HG03520 (cell line): Measurements from ENCODE around the gene DSTN.

Experiments used
- ATAC-seq: cut with Tn5 transposase; IDR thresholded peaks from one replicate; pipeline ENCODE4 v1.9.1; 2021; ENCODE audit warnings: mild to moderate bottlenecking, moderate library complexity; ENCODE audit not compliant: unreplicated experiment

DSTN gene

DNA sequence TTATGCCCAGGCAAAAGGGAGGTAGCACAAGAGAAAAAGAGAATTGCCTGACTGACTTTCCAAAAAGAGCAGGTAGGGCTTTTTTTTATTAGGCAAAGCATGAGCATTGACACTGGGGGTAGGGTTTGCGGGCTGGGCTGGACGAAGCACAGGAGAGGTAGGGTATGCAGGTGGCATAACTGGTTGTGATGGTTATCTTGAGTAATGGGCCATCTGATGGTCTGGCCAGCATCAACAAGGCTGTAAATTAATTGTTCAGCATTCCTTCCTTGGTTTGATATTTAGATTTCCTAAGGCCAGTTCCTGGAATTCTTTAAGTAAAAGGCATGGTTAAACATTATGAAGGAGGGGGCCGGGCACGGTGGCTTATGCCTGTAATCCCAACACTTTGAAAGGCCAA, 24.7 kb upstream of the DSTN start:
- ATAC-seq = no peak

DNA sequence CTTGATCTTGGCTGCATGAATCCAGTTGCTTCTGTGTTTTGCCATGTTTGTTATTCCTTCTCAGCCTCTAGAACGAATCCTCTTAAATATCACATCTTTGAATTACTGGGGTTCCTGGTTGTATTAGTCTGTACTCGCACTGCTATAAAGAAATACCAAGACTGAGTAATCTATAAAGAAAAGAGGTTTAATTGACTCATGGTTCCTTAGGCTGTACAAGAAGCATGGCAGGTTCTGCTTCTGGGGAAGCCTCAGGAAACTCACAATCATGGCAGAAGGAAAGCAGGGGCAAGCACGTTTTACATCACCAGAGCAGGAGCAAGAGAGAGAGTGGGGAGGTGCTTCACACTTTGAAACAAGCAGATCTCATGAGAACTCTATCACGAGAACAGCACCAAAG, 20.7 kb upstream of the DSTN start:
- ATAC-seq = no peak

DNA sequence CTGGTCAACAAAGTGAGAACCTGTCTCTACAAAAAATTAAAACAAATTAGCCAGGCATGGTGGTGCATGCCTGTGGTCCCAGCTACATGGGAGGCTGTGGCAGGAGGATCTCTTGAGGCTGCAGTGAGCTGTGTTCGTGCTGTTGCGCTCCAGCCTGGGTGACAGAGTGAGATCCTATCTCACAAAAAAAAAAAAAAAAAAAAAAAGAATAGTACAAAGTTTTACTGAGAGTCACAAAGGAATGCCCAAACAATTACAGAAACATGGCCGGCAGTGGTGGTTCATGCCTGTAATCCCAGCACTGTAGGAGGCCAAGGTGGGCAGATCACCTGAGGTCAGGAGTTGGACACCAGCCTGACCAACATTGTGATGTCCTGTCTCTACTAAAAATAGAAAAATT, 14.8 kb upstream of the DSTN start:
- ATAC-seq = no peak

DNA sequence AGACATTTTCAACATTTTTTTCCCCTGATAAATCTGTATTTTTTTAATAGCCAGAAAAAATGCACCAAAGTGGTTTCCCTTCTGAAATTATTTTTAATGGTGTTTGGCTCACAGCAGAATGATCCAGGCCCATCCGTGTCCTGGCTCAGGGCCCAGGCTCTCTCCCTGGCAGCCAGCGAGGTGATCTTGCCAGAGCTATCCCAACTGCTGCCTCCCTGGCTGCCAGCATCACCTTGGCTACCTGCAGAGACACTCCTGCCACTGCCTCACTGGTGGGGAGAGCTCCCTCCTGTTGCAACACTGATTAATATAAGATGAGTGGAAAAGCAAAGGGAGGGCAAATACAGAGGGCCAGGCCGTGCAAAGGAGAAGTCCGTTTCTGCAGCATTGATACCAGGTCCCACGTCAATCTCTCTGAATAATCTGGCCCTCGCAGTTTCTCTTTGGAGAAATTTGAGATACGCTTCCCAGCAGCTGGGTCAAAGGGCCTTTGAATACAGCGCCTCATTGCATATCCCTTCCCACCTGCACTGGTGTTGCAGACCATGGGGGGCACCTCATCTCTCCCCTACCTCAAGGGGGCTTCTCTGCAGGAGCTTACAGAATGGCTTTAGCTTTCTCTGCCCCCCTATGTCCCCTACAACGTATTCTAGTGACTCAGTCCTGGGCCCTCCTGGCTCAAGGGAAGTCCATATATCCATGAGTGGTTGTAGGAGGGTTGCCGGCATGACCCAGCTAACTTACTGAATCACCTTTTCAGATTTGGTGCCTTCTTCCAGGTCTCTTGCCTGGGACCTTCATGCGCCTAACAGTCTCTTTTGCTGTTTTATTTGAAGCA, 12.8 kb upstream of the DSTN start:
- ATAC-seq = no peak

DNA sequence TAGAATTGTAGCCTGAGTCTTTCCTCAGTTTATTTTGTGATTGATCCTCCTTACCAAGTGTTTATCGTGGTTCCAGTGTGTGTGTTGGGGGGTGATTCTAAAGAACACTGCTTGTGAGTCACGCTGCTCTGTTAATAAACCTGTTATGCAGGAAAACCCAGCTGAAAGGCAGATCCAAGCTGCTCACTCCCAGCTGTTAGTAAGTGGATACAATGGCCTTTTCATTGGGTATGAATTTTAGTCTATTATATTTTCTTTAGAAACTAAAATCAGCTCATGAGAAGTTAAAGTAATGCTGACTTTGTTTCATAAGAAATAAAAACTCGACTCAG, 12.2 kb upstream of the DSTN start:
- no peak for ATAC-seq

DNA sequence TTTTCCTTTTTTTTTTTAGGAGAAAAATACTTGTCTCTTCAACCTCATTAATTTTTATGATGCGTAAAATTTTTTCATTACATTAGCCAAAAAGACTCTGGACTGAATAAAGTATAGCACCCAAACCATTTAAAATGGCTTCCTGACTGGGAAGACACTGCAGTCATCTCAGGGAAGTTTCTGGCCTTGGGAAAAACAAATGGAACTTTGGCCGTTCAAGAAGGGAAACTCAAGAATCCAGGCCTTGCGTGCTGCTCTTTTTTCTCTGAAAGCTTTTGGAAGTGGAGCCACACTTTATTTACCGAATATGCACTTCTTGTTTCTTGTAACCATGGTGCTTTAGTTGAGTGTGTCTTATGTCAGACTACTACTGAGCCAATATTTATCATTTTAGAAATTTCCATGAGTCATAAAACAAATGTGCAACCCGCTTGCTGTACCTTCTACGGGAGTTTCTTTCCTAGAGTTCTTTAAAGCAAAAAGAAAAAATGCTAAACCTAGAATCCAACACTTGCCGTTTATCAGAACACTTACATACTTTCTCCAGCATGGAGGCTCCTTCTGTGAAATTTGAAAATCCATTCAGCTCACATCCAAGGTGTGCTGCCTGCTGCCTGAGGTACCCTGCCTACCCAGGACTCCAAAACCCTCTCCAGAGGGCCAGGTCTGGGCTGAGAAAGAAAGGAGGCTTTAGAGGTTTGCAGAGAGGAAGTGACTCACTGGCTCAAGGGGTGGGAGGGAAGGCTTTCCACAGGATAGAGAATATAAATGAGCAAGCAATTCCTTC, 11.5 kb upstream of the DSTN start:
- no peak for ATAC-seq

DNA sequence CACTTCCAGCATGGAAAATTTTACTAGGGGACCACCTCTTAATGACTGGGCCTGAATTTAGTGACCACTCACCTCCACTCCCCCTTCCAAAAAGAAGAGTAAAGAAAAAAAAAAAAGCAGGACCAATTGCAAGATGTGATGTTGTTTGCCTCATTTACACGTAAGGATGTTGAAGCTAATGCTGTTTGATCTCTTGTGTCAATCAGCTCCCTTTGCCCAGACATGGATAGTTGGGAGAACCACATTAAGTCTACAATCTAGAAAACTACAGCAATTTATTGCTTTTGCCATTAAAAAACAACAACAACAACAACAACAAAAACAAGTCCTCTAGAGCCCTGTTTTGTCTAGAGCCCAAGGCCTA, 11.0 kb upstream of the DSTN start:
- no peak for ATAC-seq

DNA sequence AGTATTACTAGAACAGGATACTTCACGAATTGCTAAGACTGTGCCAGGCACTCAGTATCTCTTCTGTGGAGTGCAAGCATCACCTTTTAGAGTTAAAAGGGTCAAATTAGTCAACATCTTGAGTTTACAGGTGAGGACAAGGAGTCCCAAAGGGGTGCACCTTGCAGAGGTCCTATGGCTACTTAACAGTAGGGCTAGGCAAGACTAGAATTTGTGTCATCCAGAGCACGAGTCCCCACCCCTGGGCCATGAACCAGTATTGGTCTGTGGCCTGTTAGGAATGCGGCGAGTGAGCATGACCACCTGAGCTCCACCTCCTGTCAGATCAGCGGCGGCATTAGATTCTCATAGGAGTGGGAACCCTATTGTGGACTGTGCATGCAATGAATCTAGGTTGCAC, 10.5 kb upstream of the DSTN start:
- no peak for ATAC-seq

DNA sequence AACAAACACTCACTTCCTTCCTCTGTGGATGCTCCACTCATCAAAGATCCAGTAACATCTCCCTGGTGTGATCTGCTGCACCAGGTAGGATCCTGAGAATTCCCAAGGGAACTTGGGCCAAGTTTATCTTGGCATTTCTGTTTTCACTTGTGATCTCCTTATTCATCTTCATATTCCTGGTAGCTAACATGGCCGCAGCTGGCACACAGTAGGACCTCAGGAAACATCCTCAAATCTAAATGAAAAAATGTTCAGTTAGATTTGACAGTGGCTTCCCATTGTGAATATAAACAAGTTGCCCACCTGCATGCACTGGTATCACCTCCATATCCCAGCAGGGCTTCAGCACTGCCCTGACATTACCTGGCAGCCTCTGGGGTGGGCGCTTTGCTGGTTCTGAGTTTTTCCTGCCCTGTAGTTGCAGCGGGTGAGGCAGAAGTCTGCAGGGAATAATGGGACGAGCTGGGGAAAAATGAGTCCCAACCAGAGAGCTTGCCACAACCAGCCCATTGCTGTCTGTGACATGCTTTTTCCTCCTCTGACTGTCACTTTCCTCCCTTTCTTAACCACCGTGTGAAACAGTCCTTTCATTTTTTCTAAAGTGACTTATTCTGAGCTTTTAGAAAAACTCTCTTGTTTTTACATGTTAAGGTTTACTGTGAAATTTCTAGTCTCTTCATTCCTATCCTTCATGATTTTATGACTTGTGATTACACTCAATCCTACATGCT, 9.4 kb upstream of the DSTN start:
- ATAC-seq = no peak

DNA sequence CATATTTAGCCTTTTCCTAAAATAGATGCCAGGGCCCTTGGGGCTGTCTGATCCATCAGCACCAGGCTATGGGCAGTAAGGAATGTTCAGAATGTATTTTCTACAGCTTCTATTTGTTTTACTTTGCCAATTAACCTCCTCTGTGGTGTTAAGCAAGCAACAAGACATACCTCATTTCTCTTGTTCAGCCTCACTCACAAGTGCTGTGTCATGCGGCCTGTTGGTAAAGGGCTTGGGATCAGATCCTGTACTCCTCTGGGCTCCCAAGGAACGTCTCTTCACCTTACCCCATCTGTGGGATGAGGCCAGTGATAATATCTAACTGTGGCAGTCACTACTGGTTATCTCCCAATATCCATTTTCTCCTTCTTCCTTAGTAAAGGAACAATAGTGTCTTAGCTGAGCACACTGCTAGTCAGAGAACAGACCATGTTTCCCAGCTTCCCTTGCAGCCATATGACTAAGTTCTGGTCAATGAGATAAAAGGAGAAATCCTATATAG, 7.0 kb upstream of the DSTN start:
- ATAC-seq = no peak

DNA sequence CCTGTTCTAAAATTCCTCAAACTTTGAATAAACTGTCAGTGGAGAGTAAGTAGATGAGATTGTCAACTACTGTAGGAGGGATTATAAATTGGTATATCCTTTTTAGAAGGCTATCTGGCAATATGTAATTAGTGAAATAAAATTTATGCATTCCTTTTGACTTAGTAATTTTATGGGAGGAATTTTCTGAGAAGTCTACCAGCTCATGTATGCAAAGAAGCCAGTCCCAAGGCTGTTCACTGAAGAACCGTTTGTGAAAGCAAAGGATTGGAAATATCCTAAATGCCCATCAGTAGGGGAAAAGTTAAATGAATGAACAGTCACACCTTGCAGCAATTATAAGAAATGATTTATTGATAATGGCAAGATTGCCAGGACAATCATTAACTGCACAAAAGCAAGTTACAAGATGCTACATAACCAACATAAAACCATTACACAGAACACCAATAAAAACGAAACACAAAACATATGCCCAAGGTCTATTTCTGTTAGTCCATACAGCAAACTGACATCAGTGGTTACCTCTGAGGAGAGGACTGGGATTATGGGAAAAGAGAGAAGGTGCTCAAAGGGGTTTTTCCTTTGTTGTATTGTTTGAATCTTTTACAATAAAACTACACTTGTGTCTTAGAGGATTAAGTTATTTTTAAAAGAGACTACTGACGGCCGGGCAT, 4.6 kb upstream of the DSTN start:
- no peak for ATAC-seq

DNA sequence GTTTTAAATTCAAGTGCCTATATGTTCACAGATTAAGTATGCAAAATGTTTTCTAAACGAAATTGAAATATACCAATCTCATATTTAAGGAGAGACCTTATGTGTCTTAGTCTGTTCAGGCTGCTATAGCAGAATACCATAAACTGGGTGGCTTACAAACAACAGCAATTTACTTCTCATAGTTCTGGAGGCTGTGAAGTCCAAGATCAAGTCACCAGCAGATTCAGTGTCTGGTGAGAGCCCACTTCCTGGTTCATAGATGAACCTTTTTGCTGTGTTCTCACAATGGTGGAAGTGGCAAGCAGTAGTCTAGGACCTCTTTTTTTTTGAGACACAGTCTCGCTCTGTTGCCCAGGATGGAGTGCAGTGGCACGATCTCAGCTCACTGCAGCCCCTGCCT, 3.5 kb upstream of the DSTN start:
- ATAC-seq = no peak

DNA sequence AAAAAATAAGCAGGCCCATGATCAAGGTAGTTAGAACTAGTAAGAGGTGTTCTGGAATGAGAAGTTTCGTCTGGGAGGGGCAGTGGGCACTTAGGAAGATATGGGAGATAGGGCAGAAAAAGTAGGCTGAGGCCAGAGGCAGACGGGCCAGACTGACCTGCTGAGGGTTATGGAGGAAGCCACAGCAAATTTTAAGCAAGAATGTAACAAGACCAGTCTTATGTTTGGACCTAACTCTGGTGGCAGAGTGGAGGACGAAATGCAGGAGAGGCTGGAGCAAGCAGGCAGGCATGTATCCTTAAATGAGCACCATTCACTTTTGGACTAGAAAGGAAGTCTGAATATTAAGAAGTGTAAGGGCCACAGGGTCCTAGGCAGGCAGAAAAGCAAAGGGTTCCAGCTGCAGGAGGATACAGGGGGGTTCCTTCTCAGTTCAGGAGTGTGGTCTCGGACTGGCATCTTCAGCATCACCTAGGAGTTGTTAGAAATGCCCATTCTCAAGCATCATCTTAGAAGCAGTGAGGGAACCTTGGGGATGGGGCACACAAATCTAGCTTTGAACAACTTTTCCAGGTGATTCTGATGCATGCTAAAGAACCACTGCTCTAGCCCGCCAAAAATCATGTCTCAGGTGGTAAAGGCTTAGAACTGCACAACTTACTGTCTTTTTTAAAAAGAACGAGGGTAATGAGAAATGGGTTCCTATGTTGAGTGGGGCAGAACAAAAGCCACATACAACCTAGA, 1.7 kb upstream of the DSTN start:
- ATAC-seq = no peak

DNA sequence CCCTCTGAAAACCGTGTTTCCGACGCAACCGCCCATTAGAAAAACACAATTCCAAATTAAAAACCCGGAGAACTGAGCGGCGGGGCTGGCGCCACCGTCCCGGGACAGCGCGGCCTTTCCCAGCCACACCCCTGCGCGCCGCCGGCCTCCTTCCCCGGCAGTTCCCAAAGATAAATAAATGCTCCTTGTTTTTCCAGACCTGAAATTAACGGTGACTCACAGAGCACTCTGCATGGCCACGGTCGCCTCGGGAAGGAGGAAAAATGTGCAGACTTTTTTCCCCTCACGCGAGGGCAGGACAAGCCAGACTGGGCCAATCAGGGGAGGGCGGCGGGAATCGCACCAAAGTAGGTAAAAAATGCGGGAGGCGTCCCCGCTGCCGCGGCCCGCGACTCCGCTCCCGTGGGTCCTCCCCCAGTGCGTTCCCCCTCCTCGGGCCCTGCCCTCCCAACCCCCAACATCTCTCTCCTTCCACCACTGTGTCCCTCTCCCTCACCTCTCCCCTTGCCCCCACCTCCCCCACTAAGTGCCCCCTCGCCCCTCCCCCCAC, 828 bp upstream of the DSTN start:
- ATAC-seq = no peak

DNA sequence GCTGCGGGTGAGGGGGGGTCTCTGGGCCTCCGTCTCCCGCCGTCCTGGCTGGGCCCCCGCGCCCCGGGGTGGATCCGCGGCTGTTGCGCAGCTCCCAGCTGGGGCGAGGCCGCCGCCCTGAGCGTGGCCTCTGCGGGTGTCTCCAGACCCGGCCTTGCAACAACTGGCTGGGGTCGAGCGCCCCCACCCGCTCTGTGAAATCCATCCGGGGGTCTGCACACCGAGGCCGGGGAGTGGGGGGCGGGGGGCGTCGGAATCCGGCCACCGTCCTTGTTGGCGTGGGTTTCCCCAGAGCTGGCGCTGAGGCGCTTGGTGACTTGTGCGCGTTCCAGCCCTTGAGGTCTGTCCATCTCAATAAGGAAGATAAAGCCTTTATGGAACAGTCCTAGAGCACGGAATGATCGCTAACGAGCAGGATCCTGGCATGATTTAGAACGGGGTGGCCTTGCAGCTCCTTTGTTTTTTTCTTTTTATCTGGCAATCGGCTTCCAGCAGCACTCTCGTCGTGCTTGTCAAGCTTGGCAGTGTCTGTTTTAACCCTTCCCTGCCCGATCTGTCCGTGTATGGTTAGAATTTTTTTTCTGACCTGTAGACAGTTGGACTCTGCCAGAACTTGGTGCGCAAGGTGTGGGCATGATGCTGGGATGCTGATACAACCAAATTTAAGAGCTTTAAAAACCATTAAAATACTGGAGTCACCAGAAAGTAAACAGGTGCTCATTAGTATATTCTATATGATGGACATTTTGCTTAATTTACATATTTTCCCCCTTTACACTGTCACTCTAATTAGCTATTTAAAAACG, 675 bp downstream of the DSTN start:
- ATAC-seq = peak; percentile 28

DNA sequence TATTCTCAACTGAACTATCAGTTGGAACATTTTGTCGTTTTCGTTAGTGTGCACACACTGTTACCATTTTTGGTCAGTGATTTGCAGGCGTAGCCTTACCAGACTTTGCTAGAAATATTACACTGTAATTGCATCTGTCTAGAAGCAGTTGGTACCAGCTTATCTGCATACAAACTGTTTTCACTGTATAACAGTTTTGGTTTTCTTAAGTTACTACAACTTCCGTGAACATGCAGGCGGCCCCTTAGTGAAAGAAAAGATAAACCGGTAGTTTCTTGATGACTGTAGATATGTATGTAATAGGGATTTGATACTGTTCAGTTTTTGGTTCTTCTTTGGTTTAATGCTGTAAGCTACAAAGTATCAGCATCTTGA, 1.3 kb downstream of the DSTN start:
- no peak for ATAC-seq

DNA sequence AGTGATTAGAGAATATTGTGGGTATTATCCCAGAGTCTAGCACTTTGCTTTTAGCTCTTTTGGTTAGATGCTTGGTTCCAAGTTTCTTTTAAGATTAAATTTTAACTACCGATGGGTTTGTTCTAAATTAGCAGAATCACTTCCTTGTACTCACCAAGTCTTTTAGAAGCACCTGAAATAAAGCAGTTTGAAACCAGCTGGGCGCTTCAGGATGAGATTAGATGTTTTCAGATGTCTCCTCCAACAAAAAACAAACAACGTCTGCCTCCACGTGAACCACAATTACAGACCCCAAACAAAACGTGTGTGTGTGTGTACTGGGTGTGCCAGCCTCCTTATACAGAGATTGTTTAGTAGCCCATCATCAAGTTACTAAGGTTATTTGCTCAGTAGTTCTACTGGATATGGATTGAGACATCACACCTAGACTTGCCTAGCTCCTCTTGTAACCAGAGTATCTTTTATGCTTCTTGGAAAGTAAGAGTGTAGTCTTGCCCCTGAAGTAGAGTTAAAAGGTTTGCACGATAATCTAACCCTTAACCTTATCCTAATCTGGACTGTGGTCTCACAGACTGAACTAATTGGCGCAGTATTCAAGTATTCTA, 2.3 kb downstream of the DSTN start:
- no peak for ATAC-seq

DNA sequence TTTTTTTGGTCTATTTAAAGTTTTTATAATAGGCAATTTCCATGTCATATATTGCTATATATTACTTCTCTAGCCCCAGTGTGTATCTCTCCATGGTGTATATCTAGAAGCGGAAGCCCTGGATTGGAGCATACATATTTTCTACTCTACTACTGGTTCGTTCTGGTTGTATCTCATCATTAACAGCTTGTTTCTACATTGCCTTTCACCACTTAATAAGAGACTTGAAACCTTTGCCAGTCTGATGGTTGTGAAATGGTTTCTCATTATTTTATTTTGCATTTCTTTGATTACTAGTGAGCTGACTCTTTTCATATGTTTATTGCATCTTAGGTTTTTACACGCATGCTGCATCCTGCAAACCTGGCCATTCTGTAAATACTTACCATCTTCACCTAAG, 3.6 kb downstream of the DSTN start:
- ATAC-seq = no peak

DNA sequence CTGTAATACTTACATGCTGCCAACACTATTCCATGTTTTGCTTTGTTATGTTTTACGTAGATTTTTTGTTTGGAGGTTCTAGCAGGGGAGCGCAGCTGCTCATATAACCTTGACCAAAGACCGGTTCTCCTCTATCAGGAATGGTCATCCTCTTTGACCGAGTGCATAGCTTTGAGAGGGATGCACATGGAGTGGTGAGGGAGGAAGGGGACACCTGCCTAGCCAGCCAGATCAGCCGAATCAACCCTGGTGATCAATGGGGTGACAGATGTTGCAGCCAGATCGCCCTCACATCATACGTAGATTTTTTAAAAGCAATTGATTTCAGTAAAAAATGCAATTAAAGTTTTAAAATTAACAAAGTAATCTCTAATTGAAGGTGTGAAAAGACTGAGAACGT, 6.3 kb downstream of the DSTN start:
- ATAC-seq = no peak
